GM12891 (cell line): ENCODE data around the gene CPLANE2.
"Not testable (repeated sequence)": the region's sequence is repeated elsewhere in the genome, so short reads cannot be mapped to it uniquely, and the experiment has no call there.

ENCODE experiments used
- DNase-seq: peaks from one replicate; pipeline ENCODE4 v3.0.0; 2011; ENCODE audit warnings: low spot score; ENCODE audit not compliant: insufficient read length
- FAIRE-seq: peaks from 2 replicates; lab custom pipeline; 2011; peaks lifted over from hg19 to GRCh38; lab: Jason Lieb, UNC
- PAX5 ChIP-seq: IDR thresholded peaks from 2 replicates; pipeline ENCODE4 v1.6.1; 2011; ENCODE audit warnings: low read length, moderate library complexity, mild to moderate bottlenecking; ENCODE audit not compliant: insufficient read depth, severe bottlenecking
- POLR2A ChIP-seq: IDR thresholded peaks from 2 replicates; pipeline ENCODE4 v1.6.1; 2011; ENCODE audit warnings: low read depth, low read length, control low read depth
- POLR2AphosphoS5 ChIP-seq: IDR thresholded peaks from 2 replicates; pipeline ENCODE4 v1.6.1; 2011; ENCODE audit warnings: low read depth, low read length, control low read depth
- POU2F2 ChIP-seq: IDR thresholded peaks from 2 replicates; pipeline ENCODE4 v1.6.1; 2011; ENCODE audit warnings: low read depth, mild to moderate bottlenecking, control low read depth, low read length, moderate library complexity
- SPI1 ChIP-seq: IDR thresholded peaks from 2 replicates; pipeline ENCODE4 v1.6.1; 2011; ENCODE audit warnings: low read depth, low read length, control low read depth
- TAF1 ChIP-seq: IDR thresholded peaks from 2 replicates; pipeline ENCODE4 v1.6.1; 2011; ENCODE audit warnings: low read depth, low read length, control low read depth

Gene CPLANE2

DNA sequence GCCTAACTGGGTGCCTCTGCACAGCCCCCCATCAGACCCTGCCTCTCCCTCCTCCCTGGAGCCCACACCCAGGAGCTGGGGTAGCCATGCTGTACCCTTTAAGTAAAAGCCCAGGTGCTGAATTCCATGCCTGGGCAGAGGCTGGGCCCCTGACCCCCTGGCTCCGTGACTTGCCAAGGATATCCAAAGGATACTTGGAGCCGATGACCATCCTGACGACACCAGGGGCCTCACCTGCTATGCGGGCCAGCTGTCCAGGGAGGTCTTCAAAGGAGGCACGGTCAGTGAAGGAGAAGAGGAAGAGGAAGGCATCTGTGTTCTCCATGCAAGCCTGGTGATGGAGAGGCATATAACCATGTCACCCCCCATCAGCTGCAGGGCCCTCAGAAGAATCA is 4.7 kb downstream of the CPLANE2 start:
- DNase-seq (no peak), FAIRE-seq (no peak)
- no peak for TF ChIP-seq POLR2A
- no peak for TF ChIP-seq SPI1
- TF ChIP-seq PAX5 = no peak

DNA sequence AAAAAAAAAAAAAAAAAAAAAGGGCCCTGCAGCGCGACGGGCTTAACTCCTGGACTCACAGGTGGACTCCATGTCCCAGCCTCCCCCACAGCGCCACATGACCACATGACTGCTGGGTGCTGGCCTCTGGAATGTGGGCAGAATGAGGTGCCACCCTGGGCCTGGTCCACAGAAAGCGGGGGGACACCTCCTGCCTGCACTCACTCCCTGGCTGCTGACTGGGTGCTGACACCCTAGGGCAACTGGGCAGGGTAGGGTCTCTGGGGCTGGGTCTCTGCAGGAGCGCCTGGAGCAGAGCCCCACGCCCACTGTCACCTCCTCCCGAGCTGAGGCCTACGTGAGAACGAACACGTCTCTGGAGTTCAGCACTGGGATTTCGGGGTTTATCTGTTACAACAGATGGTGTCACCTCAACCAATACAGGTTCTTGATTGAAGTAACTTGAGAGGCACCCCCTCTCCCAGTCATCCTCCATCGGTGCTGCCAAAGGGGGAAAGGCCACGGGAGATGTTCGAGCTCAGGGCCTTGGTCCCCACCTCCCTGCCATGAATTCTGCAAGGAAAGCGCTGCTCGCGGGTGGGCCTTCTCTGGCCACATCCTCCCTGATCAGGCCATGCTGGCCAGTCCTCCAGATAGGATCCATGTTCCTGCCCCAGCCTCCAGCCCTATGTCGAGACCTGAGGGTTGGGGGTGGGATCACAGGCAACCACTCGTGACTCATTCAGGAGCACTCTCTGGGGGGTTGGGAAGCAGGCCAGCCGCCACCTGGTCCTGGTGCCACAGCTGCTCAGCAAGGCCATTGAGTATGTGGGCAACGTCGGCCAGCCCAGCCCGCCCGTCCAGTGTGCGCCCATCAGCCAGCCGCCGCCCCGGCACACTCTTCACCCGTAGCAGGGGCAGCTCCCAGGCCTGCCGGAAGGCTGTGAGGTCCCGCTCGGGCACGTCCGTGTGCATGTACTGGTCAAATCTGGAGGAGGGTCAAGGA is 5.4 kb downstream of the CPLANE2 start:
- no peak for FAIRE-seq
- TF ChIP-seq SPI1 (no peak), PAX5 (no peak), POLR2AphosphoS5 (no peak), POU2F2 (no peak), POLR2A (no peak), TAF1 (no peak)
- no peak for DNase-seq

DNA sequence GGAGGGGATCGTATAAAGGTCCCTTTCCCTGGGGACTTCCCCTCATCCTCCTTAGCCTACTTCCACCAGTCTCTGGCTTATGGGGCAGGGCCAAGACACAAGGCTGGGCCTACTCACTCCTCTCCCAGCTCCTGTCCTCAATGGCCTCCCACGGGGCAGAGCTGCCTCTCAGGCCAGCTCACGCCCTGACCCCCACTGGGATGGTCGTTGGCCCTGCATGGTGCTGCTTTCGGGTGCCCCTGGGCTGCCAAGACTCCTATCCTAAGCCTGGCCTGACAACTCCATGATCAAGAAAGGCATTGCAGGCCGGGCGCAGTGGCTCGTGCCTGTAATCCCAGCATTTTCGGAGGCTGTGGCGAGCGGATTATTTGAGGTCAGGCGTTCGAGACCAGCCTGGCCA is 6.2 kb downstream of the CPLANE2 start:
- no peak for TF ChIP-seq POU2F2
- no peak for TF ChIP-seq PAX5
- no peak for TF ChIP-seq TAF1
- no peak for TF ChIP-seq POLR2AphosphoS5
- no peak for TF ChIP-seq SPI1
- no peak for TF ChIP-seq POLR2A
- DNase-seq (no peak), FAIRE-seq (no peak)

DNA sequence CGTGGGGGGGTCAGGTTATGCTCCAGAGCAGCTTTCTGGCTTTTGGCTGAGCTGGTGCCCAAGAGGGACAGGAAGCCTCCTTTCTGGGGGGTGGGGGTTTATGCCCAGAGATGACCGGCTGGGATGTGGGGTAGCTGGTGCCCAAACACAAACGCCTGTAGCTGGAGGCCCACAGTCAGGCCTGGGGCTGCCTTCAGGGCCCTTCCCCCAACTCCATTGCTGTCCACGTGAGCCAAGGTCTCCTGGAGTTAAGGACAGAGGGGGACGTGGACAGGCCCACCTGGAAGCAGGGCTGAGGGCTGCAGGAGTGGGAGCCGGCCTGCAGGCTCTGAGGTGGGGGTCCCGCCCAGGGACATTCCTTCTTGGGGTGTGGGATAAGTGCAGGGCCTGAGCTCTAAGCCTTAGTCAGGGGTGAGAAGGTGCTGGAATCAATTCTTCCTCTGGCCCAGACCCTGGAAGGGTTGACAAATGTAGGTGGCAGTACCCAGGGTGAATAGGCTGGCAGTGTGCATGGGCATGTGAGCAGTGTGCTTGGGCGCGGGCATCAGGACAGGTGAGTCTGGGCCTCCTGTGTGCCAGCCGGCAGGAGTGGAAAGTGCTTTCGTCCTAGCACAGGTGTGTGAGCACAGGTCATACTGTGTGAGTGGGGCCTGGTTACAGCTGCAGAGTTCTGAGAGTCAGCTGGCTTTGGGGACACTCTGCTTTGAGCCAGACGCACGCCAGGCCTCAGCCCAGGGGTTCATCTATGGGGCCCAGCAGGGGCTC is 6.8 kb downstream of the CPLANE2 start:
- no peak for TF ChIP-seq SPI1
- TF ChIP-seq TAF1 = no peak
- no peak for TF ChIP-seq POLR2AphosphoS5
- no peak for TF ChIP-seq POU2F2
- no peak for TF ChIP-seq POLR2A
- TF ChIP-seq PAX5 = no peak
- no peak for DNase-seq
- FAIRE-seq = no peak

DNA sequence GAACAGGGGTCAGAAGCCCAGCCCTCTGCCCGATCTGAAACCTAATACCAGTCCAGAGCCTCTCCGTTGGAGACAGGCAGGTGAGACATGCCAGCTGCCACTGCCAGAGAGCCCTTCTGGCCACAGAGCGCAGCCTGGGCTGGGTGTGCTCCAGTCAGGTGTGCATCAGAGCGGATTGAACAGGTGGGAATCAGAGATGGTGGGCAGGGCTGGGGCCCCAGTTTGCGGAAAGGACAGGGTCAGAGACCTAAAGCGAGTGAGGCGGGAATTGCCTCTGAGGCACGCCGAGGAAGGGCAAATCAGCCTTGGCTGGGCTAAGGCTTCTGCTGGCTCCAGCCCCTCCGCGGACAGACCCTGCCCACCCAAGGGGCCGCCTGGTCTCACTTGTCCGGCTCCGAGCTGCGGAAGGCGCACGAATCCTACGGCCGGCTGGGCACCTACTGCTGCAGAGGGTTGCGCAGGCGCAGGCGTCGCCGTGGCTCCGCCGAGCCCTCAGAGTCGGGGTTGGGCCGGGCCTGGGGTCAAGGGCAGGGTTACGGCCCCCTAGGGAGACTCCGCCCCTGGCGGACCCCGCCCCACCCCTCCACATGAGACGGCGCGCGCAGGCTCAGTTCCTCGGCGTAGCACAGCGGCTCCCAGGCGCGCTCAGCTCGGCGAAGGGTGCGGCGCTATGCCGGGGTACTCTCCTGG is 10.3 kb downstream of the CPLANE2 start:
- no peak for DNase-seq
- no peak for TF ChIP-seq POLR2A
- TF ChIP-seq POU2F2 = no peak
- no peak for TF ChIP-seq TAF1
- no peak for TF ChIP-seq PAX5
- TF ChIP-seq POLR2AphosphoS5 = no peak
- no peak for TF ChIP-seq SPI1
- FAIRE-seq = no peak

DNA sequence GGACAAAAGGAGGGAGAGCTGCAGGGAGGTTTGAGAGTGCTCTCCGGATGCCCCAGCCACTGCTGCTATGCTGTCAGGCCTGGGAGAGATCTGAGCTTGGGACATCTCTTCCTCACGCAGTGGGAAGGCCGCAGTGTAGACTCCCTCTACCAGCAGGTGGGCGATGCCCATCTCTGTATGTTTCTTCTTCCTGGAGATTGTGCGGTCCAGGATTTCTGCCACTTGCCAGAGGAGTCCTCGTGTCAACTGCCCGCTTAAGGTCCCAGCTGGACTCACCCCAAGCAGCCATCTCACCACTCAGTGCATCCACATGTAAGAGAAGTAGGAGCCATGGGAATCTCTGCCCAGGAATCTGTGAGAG is 10.9 kb downstream of the CPLANE2 start:
- DNase-seq (no peak), FAIRE-seq (no peak)
- TF ChIP-seq PAX5 = no peak
- no peak for TF ChIP-seq TAF1
- TF ChIP-seq POLR2AphosphoS5 = no peak
- no peak for TF ChIP-seq POLR2A
- no peak for TF ChIP-seq POU2F2
- no peak for TF ChIP-seq SPI1

DNA sequence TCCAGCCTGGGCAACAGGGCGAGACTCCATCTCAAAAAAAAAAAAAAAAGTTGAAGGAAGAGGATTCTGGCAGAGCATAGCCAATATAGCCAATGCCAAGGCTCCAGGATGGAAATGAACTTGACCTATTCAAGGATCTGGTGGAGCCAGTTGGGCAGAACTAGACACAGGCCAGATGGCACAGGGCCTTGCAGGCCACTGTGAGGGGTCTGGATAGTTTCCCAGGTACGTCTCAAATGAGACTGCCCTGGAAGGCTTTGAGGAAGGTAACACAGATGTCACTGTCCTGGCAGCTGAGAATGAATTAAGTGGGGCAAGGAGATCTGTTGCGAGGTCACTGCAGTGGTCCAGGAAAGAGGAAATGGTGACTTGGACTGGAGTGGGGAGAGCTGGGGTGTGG is 12.5 kb downstream of the CPLANE2 start:
- no peak for TF ChIP-seq POU2F2
- TF ChIP-seq POLR2A = no peak
- TF ChIP-seq TAF1 = no peak
- no peak for TF ChIP-seq PAX5
- no peak for TF ChIP-seq POLR2AphosphoS5
- TF ChIP-seq SPI1 = no peak
- no peak for DNase-seq
- FAIRE-seq = no peak

DNA sequence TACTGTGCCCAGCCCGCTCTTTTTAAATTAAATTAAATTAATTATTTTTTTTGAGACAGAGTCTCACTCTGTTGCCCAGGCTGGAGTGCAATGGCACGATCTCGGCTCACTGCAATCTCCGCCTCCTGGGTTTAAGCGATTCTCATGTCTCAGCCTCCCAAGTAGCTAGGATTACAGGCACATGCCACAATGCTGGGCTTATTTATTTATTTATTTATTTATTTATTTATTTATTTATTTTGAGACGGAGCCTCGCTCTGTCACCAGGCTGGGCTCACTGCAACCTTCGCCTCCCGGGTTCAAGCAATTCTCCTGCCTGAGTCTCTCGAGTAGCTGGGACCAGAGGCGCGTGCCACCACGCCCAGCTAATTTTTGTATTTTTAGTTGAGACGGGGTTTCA is 14.3 kb downstream of the CPLANE2 start:
- FAIRE-seq, DNase-seq: not testable (repeated sequence)

DNA sequence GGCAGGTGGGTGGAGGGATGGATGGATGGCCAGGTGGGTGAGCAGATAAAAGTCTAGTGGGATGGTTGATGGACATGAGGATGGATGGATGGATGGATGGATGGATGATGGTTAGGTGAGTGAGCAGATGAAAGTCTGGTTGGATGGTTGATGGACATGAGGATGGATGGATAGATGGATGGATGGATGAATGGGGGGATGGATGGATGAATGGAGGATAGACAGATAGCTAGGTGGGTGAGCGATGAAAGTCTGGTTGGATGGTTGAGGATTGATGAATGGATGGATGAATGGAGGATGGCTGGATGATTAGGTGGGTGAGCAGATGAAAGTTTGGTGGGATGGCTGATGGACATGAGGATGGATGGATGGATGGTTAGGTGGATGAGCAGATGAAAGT is 15.5 kb downstream of the CPLANE2 start:
- FAIRE-seq = peak; percentile 26
- TF ChIP-seq POLR2AphosphoS5 (no peak), SPI1 (no peak), POU2F2 (no peak), TAF1 (no peak), POLR2A (no peak), PAX5 (no peak)
- no peak for DNase-seq
